Glutamatergic neuron (in vitro differentiated cells): Measurements from ENCODE around the gene MAG. TPM values are rescaled to one million over a fixed set of nuclear protein-coding genes. Genes with fewer than 3 reads are reported as not detected.

Experiments used
- DNase-seq: peaks from one replicate; pipeline ENCODE4 v3.0.0; 2022
- H3K27ac Mint-ChIP-seq: one replicate; pipeline ENCODE4 v1.8.0; 2020; ENCODE audit warnings: mild to moderate bottlenecking, mixed read lengths, inconsistent platforms; ENCODE audit not compliant: unreplicated experiment
- H3K27me3 Mint-ChIP-seq: one replicate; pipeline ENCODE4 v1.8.0; 2020; ENCODE audit warnings: mild to moderate bottlenecking, moderate library complexity, mixed read lengths, inconsistent platforms; ENCODE audit not compliant: unreplicated experiment
- H3K36me3 Mint-ChIP-seq: one replicate; pipeline ENCODE4 v1.8.0; 2020; ENCODE audit warnings: mild to moderate bottlenecking, mixed read lengths, inconsistent platforms; ENCODE audit not compliant: unreplicated experiment
- H3K4me1 Mint-ChIP-seq: one replicate; pipeline ENCODE4 v1.8.0; 2020; ENCODE audit warnings: mild to moderate bottlenecking, low read depth, mixed read lengths, inconsistent platforms; ENCODE audit not compliant: unreplicated experiment
- H3K4me3 Mint-ChIP-seq: one replicate; pipeline ENCODE4 v1.8.0; 2020; ENCODE audit warnings: mild to moderate bottlenecking, mixed read lengths, inconsistent platforms; ENCODE audit not compliant: unreplicated experiment
- H3K9me3 Mint-ChIP-seq: one replicate; pipeline ENCODE4 v1.8.0; 2020; ENCODE audit warnings: mild to moderate bottlenecking, moderate library complexity, mixed read lengths, inconsistent platforms; ENCODE audit not compliant: unreplicated experiment
- total RNA-seq: library from RNA; stranded (reverse); fragmentation: NEBNext Ultra II Directional; extraction: Animal tissue kit (Norgen Biotek cat#: 25700); gene quantifications from one replicate; pipeline ENCODE4 v1.2.1, GENCODE V29; 2021; ENCODE audit not compliant: unreplicated experiment
- TF ChIP-seq, protein P1 (sequence below): fragments of 200-600 bp; sonication (generic); IDR thresholded peaks from one replicate; pipeline ENCODE4 v1.5.0; 2021; ENCODE audit not compliant: partially characterized antibody, unreplicated experiment

MAG gene
- total RNA-seq, 1 donor from 2014 or later = not detected

DNA sequence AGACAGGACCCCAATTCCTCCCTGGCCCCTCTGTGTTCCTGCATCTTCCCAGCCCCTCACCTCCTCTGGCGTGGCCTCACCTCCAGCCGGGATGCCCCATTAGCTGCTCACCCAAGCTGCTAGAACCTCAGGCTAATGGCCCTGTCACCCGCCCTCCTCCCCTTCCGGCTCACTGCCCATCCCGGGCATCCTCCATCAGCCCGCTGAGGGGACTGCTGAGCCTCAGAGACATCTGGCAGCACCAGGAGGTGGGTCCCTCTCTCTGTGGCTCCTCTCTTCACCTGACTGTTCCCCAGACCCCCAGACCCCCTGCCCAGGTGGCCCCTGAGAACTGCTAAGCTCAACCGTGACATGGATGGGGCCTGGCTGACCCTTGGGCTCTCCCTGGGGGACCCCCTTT lies 58.6 kb downstream of the MAG start:
- peaks cover 1% of the 10 kb centered on the region for H3K4me1 Mint-ChIP-seq
- peaks cover 4% of the 10 kb centered on the region for H3K9me3 Mint-ChIP-seq
- H3K4me3 Mint-ChIP-seq = no peak overlapping the region
- no peaks in the 10 kb centered on the region for H3K36me3 Mint-ChIP-seq
- TF ChIP-seq, protein P1, sequence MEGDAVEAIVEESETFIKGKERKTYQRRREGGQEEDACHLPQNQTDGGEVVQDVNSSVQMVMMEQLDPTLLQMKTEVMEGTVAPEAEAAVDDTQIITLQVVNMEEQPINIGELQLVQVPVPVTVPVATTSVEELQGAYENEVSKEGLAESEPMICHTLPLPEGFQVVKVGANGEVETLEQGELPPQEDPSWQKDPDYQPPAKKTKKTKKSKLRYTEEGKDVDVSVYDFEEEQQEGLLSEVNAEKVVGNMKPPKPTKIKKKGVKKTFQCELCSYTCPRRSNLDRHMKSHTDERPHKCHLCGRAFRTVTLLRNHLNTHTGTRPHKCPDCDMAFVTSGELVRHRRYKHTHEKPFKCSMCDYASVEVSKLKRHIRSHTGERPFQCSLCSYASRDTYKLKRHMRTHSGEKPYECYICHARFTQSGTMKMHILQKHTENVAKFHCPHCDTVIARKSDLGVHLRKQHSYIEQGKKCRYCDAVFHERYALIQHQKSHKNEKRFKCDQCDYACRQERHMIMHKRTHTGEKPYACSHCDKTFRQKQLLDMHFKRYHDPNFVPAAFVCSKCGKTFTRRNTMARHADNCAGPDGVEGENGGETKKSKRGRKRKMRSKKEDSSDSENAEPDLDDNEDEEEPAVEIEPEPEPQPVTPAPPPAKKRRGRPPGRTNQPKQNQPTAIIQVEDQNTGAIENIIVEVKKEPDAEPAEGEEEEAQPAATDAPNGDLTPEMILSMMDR = no peak
- peaks cover 6% of the 10 kb centered on the region for H3K27me3 Mint-ChIP-seq
- no peak for DNase-seq
- no peak overlapping the region for H3K27ac Mint-ChIP-seq

DNA sequence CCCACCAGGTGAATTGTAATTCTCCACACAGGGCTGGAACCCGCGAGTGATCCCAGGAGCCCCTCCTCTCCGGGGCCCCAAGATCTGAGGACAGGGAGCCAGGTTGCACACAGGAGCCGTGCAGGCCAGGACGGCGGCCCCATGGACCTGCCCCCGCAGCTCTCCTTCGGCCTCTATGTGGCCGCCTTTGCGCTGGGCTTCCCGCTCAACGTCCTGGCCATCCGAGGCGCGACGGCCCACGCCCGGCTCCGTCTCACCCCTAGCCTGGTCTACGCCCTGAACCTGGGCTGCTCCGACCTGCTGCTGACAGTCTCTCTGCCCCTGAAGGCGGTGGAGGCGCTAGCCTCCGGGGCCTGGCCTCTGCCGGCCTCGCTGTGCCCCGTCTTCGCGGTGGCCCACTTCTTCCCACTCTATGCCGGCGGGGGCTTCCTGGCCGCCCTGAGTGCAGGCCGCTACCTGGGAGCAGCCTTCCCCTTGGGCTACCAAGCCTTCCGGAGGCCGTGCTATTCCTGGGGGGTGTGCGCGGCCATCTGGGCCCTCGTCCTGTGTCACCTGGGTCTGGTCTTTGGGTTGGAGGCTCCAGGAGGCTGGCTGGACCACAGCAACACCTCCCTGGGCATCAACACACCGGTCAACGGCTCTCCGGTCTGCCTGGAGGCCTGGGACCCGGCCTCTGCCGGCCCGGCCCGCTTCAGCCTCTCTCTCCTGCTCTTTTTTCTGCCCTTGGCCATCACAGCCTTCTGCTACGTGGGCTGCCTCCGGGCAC lies 59.6 kb downstream of the MAG start:
- peaks cover 6% of the 10 kb centered on the region for H3K9me3 Mint-ChIP-seq
- H3K4me1 Mint-ChIP-seq = peaks cover 1% of the 10 kb centered on the region
- no peak for DNase-seq
- no peaks in the 10 kb centered on the region for H3K36me3 Mint-ChIP-seq
- H3K27ac Mint-ChIP-seq = no peak overlapping the region
- no peak overlapping the region for H3K4me3 Mint-ChIP-seq
- H3K27me3 Mint-ChIP-seq = peaks cover 10% of the 10 kb centered on the region
- TF ChIP-seq, protein P1 = no peak

- no peaks in the 10 kb centered on the region for H3K36me3 Mint-ChIP-seq
- H3K9me3 Mint-ChIP-seq = peaks cover 6% of the 10 kb centered on the region
- H3K4me3 Mint-ChIP-seq = no peak overlapping the region
- TF ChIP-seq, protein P1 = no peak
- no peak overlapping the region for H3K27ac Mint-ChIP-seq
- no peak for DNase-seq
- H3K27me3 Mint-ChIP-seq = peaks cover 10% of the 10 kb centered on the region
- H3K4me1 Mint-ChIP-seq = peaks cover 1% of the 10 kb centered on the region
Observed at GRCh38 chr19:35352177-35352447, 60.2 kb downstream of the MAG start.

DNA sequence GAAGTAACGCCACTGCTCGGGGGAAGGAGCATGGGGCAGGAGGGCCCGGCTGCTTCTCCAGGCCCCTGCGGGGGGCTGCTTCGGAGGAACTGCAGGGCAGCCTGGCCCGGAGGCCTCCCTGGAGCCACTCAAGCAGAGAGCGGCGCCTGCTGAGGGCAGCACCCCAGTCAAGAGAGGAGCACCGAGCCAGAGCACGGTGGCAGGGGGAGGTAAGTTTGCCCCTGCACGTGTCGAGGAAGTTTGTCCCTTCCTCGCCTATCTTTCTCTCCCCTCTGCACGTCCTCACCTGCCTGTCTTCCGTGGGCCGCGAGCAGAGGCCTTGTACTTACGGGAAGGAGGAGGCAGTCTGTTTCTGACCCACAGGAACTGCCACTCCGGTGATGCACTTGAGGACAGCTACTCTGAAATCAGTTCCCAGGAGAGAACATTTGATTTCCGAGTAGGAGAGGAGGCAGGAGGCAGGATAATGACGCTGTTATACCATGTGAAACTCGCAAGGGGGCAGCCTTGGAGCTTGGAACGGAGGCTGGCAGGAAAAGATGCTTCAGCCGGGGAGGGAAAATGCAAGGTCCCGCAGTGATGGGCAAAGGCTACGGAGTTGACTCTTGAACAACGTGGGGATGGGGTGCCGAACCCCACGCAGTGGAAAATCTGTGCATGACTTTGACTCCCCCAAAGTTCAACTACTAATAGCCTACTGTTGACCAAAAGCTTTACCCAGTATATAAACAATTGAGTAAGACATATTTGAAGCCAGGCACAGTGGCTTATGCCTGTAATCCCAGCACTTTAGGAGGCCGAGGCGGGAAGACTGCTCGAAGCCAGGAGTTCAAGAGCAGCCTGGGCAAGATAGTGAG lies 60.7 kb downstream of the MAG start:
- H3K4me3 Mint-ChIP-seq = no peak overlapping the region
- H3K4me1 Mint-ChIP-seq = peaks cover 1% of the 10 kb centered on the region
- peak; percentile 68 for DNase-seq
- H3K36me3 Mint-ChIP-seq = no peaks in the 10 kb centered on the region
- H3K9me3 Mint-ChIP-seq = peaks cover 5% of the 10 kb centered on the region
- peaks cover 10% of the 10 kb centered on the region for H3K27me3 Mint-ChIP-seq
- TF ChIP-seq, protein P1 = peak; percentile 80
- no peak overlapping the region for H3K27ac Mint-ChIP-seq

GRCh38 chr19:35353635-35354034 lies 61.7 kb downstream of the MAG start:
- no peak overlapping the region for H3K4me3 Mint-ChIP-seq
- TF ChIP-seq, protein P1 = no peak
- H3K27me3 Mint-ChIP-seq = peaks cover 10% of the 10 kb centered on the region
- H3K4me1 Mint-ChIP-seq = peaks cover 1% of the 10 kb centered on the region
- no peaks in the 10 kb centered on the region for H3K36me3 Mint-ChIP-seq
- no peak for DNase-seq
- no peak overlapping the region for H3K27ac Mint-ChIP-seq
- peaks cover 1% of the 10 kb centered on the region for H3K9me3 Mint-ChIP-seq
